Measurements from ENCODE around the gene ARL8A. TPM values are rescaled to one million over a fixed set of nuclear protein-coding genes. Genes with fewer than 3 reads are reported as not detected.
"Not testable (repeated sequence)": the region's sequence is repeated elsewhere in the genome, so short reads cannot be mapped to it uniquely, and the experiment has no call there.

The ARL8A gene
- total RNA-seq: 10 to 100 TPM; 45.4 to 49.2 TPM
- long read RNA-seq, partial matches to known transcripts: 0 of 4 reads
- long read RNA-seq, other reads (novel, unspliced or antisense): 1 of 4 reads

- DNase-seq (peak; percentile 73 to 87), ATAC-seq (peak; percentile 83)
- intact Hi-C loops (cut with DNase I, micrococcal nuclease): no loop called here
These were observed at the start of gene ARL8A for GRCh38 chr1:202144402-202145067. Gene ARL8A (minus strand): TSS chr1:202144737. CDS start chr1:202144572, 165 bp downstream.

DNA sequence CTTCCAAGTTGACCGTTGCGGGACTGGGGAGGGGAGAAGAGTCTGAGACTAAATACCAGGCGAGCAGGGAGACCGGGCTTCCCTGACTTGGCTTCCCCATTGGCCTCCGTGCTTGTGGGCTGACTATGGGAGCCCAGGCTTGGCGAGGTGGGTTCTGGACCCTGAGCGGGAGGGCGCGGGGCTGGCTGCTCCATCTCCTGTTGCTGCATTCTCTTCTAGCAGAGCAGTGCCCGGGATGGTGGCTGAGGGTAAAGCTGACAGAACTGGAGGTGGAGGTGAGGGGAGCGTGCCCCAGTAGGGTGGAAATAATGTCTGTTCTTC is 49.8 kb upstream of the ARL8A start:
- ATAC-seq: no peak
- DNase-seq: no peak
- intact Hi-C loops (cut with DNase I, micrococcal nuclease): loop anchor here in 1 of 2 donors (5.0 kb wide), 1 partner anchor 118 kb away; no protein-coding TSS in a partner anchor

GRCh38 chr1:202193614-202194327 is 49.2 kb upstream of the ARL8A start, which contains the start of gene LGR6:
Gene LGR6 (plus strand): TSS chr1:202193799. CDS start chr1:202193990, 191 bp downstream.
- intact Hi-C loops (cut with DNase I, micrococcal nuclease): loop anchor here in 1 of 2 donors (5.0 kb wide), 1 partner anchor 119 kb away; no protein-coding TSS in a partner anchor
- peak; percentile 51 for ATAC-seq
- DNase-seq: peak in 1 of 2 donors; percentile 39

- DNase-seq: peak; percentile 45 to 71
- intact Hi-C loops (cut with DNase I, micrococcal nuclease): loop anchor here in 1 of 2 donors (5.0 kb wide), 1 partner anchor 119 kb away; no protein-coding TSS in a partner anchor
- ATAC-seq: peak; percentile 59
These were observed 48.5 kb upstream of the ARL8A start for GRCh38 chr1:202192770-202193613.

- intact Hi-C loops (cut with DNase I, micrococcal nuclease): loop anchor here in 1 of 2 donors (5.0 kb wide), 1 partner anchor 121 kb away; no protein-coding TSS in a partner anchor
- DNase-seq, ATAC-seq: not testable (repeated sequence)
These were observed 46.9 kb upstream of the ARL8A start for GRCh38 chr1:202191391-202191790.

DNA sequence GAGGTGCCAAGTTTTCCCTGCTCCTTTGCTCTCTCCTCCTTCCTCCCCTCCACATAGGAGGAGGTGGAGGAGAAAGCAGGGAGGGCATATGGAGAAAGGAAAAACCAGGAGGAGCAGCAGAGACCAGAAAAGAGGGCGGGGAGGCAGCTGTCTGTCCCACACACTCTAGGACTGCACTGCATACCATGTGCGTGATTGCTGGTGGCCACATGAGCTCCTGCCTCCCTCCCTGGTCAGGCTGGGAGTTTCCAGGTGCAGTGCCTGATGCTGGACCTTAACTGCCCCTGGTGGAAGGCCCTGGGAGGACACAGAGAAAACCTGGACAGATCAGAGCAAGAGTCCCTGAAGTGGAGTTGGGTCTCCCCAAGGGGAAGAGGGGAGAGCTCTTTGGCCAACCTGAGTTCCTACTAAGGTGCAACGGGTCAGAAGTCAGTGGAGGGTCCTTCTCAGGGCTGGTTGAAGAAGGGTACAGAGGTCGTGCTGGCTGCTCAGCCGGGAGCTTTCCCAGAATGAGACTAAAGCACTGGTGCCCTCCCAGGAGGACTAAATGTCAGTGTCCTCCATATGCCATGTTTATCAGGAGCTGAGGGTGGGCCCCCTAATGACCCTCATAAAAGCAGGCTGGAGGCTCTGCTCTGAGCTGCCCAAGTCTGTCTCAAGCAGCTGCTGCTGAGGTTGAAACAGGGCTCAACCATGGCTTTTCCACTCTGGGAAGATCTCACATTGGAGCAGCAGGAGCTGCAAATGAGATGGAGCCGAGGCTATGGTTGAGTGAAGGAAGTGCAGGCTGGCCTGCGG is 45.6 kb upstream of the ARL8A start:
- DNase-seq: no peak
- intact Hi-C loops (cut with DNase I, micrococcal nuclease): loop anchor here (5.0 kb wide), 2 partner anchors 122 to 527 kb away; no protein-coding TSS in a partner anchor
- ATAC-seq: peak; percentile 13

DNA sequence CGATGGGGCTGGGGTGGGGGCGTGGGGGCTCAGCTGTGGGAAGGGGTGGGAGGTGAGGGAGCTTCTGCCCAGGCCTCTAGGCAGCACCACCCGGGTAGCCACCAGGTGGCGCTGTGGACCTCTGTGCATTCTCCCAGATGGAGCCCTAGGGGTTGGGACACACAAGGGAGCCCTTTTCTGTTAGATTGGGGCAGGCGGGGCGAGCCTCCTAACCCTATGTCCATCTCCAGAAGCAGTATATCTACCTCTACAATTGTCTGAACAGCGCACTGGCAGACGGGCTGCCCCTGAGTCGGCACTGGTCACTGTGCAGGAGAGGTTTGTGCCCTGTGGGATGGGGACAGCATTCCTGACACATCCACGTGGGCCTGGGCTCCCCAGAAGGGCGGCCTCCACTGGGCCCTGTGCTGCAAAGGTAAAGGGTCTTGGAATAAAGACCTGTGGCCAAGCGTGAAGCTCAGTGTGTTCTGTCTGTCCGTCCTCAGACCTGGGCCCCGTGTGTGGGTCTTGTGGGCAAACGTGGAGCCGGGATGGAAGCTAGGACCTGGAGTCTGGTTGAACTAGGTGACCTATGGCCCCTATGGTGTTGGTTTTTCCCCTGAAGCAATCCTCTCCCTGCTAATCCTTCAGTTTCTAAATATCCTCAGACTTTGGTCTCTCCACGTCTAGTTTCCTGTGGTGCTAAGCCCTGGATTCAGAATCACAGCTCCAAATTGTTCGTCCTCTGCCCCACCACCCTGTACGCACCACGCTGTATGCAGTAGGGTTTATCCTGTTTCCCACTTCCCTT is 44.7 kb upstream of the ARL8A start:
- DNase-seq (peak; percentile 54 to 89), ATAC-seq (peak; percentile 42)
- intact Hi-C loops (cut with DNase I, micrococcal nuclease): loop anchor here in 1 of 2 donors (5.0 kb wide), 1 partner anchor 528 kb away; no protein-coding TSS in a partner anchor

GRCh38 chr1:202187697-202188407 is 43.3 kb upstream of the ARL8A start:
- intact Hi-C loops (cut with DNase I, micrococcal nuclease): loop anchor here in 1 of 2 donors (5.0 kb wide), 1 partner anchor 529 kb away; no protein-coding TSS in a partner anchor
- ATAC-seq (no peak), DNase-seq (no peak)

- peak; percentile 90 for ATAC-seq
- intact Hi-C loops (cut with DNase I, micrococcal nuclease): loop anchor here in 1 of 2 donors (5.0 kb wide), 1 partner anchor 530 kb away; no protein-coding TSS in a partner anchor
- DNase-seq: peak; percentile 76 to 84
These were observed 42.6 kb upstream of the ARL8A start for GRCh38 chr1:202187041-202187671.

GRCh38 chr1:202186327-202186726 is 41.8 kb upstream of the ARL8A start:
- no peak for DNase-seq
- intact Hi-C loops (cut with DNase I, micrococcal nuclease): loop anchor here in 1 of 2 donors (5.0 kb wide), 1 partner anchor 531 kb away; no protein-coding TSS in a partner anchor
- ATAC-seq: no peak

DNA sequence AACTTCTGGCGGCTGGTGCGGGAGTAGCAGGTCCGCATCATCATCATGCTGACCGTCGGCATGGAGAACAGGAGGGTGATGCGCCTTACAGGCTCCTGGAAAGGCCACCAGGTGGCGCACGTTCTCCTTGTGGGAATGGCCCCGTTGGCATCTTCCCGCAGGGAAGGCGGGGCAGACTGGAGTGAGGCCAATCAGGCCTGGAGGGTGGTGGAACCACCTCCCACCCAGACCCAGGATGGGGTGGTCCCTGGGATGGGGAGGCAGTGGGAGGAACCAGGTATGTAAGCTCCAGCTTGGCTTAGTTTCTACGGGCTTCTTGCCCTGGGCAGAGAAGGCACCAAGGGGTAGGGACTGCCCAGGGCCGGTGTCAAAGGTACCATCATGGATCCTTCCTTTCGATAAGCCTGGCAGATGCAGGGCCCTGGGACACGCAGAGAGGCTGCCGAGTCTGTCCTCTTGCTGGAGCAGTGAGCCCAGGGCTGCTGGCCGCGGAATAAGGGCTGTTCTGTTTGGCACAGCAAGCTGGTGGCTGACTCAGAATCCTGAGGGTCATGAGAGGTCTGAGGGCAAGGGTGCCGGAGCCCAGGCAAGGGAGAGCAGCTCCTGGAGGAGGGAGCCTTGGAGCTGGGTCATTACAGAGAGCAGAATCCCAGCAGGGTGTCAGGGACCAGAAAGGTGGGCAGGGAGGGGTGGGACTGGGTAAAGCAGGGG is 40.4 kb upstream of the ARL8A start:
- peak; percentile 67 for ATAC-seq
- intact Hi-C loops (cut with DNase I, micrococcal nuclease): loop anchor here in 1 of 2 donors (5.0 kb wide), 1 partner anchor 532 kb away; no protein-coding TSS in a partner anchor
- peak; percentile 77 to 93 for DNase-seq

GRCh38 chr1:202182040-202182877 is 37.7 kb upstream of the ARL8A start:
- DNase-seq: no peak
- no peak for ATAC-seq
- intact Hi-C loops (cut with DNase I, micrococcal nuclease): no loop called here

DNA sequence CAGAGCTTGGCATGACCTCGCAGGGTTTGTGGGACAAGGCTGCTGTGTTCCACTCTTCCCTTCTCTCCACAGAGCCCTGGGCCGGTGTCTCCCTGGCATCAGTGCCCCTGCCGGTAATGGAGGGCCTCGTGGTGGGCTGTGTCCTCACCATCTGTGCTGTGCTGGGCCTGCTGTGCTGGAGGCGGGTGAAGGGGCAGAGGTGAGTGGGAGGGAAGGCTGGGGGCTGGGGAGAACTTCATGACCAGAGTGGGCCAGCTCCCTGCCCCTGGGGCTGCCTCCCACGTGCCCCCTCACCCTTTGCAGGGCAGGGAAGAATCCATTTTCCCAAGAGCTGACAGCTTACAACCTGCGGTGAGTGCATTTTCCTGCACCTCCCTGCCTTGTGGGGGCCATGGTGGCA is 37.0 kb upstream of the ARL8A start:
- no peak for DNase-seq
- ATAC-seq: no peak
- intact Hi-C loops (cut with DNase I, micrococcal nuclease): no loop called here

DNA sequence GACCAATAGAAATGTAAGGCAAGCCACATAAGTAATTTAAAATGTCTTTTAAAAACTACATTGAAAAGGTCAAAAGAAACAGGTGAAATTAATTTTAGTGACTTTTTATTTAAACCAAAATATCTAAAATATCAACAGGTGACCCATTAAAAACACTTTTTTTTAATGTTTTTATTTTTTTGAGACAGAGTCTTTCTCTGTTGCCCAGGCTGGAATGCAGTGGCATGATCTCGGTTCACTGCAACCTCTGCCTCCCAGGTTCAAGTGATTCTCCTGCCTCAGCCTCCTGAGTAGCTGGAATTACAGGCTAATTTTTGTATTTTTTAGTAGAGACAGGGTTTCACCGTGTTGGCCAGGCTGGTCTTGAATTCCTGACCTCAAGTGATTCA is 36.2 kb upstream of the ARL8A start:
- ATAC-seq; DNase-seq; intact Hi-C loops (cut with DNase I, micrococcal nuclease): not testable (repeated sequence)

Data from left colon (tissue), 2 donors.